ENCODE measurements around the gene RHBDD1. TPM values are rescaled to one million over a fixed set of nuclear protein-coding genes. Genes with fewer than 3 reads are reported as not detected.

RHBDD1 gene
- polyA plus RNA-seq, 2 of the 4 experiments (the other 2 are of a cell fraction) = 8.3 to 46.9 TPM

GRCh38 chr2:226909836-226910235 lies 74.0 kb downstream of the RHBDD1 start:
- POLR2A ChIA-PET = no interaction called here
- ATAC-seq = no peak
- CTCF ChIA-PET = interaction anchor here (1.0 kb wide), 1 partner anchor 12 kb away, joined by 4 read pairs; no protein-coding TSS in a partner anchor
- no peak for DNase-seq (ENCODE audit: low read depth in 1 of 2, low spot score in 1 of 2)
- H3K4me3 ChIP-seq = no peak overlapping the region
- no peak overlapping the region for H3K27ac ChIP-seq
- no peaks in the 10 kb centered on the region for H3K9me3 ChIP-seq
- no peak for TF ChIP-seq RNF2 (IDR thresholded peaks at IDR 0.05; ENCODE audit: borderline replicate concordance, low read depth)
- TF ChIP-seq ESRRA (IDR thresholded peaks at IDR 0.05; ENCODE audit: borderline replicate concordance, low read length) = no peak
- no peak for TF ChIP-seq SREBF2 (IDR thresholded peaks at IDR 0.05)
- TF ChIP-seq MAZ (IDR thresholded peaks at IDR 0.05; ENCODE audit: borderline replicate concordance, low read depth, low read length) = no peak
- TF ChIP-seq, protein P1, sequence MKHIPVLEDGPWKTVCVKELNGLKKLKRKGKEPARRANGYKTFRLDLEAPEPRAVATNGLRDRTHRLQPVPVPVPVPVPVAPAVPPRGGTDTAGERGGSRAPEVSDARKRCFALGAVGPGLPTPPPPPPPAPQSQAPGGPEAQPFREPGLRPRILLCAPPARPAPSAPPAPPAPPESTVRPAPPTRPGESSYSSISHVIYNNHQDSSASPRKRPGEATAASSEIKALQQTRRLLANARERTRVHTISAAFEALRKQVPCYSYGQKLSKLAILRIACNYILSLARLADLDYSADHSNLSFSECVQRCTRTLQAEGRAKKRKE (CRISPR knock-in tag; IDR thresholded peaks at IDR 0.05; ENCODE audit: low read depth) = no peak
- no peak for TF ChIP-seq EHMT2 (IDR thresholded peaks at IDR 0.05; ENCODE audit: low read depth)
- TF ChIP-seq BHLHE40 (IDR thresholded peaks at IDR 0.05; ENCODE audit: low read depth, low read length) = no peak
- no peak for TF ChIP-seq HOXB13 (CRISPR knock-in tag; IDR thresholded peaks at IDR 0.05; ENCODE audit: low read depth)
- no peak for TF ChIP-seq FOXS1 (CRISPR knock-in tag; IDR thresholded peaks at IDR 0.05)
- no peak overlapping the region for H3K4me2 ChIP-seq
- H3K4me1 ChIP-seq = no peaks in the 10 kb centered on the region
- FAIRE-seq = no peak
- WGBS (ENCODE audit: missing lambda C conversion rate) = 74% methylated on average over 2 of the region's 2 CpGs

- no peak overlapping the region for H3K4me2 ChIP-seq
These were observed 74.5 kb downstream of the RHBDD1 start for GRCh38 chr2:226910384-226910783.

DNA sequence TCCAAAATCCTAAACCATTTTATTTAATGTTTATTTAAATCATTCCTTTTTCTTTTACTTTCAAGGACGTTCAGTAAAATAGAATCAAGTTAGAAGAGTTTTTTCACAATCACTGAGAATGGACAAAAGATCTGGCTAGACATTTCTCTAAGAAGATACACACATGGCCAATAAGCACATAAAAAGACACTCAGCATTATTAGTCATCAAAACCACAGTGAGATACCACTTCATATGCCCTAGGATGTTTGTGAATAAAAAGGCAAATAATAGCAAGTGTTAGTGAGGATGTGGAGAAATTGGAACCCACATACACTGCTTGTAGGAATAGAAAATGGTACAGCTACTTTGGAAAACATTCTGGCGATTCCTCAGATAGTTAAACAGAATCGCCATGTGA lies 76.1 kb downstream of the RHBDD1 start:
- H3K4me1 ChIP-seq = no peaks in the 10 kb centered on the region
- no peaks in the 10 kb centered on the region for H3K9me3 ChIP-seq
- no peak for DNase-seq (ENCODE audit: low read depth in 1 of 2, low spot score in 1 of 2)
- H3K27ac ChIP-seq = no peak overlapping the region
- H3K4me2 ChIP-seq = no peak overlapping the region
- CTCF ChIA-PET = no interaction called here
- 93% methylated on average over 3 of the region's 3 CpGs for WGBS (ENCODE audit: missing lambda C conversion rate)
- no peak for ATAC-seq
- POLR2A ChIA-PET = no interaction called here
- H3K4me3 ChIP-seq = no peak overlapping the region
- no peak for FAIRE-seq
- TF ChIP-seq MAZ (IDR thresholded peaks at IDR 0.05; ENCODE audit: borderline replicate concordance, low read depth, low read length) (no peak), HOXA7 (CRISPR knock-in tag; IDR thresholded peaks at IDR 0.05) (no peak), RFX5 (IDR thresholded peaks at IDR 0.05) (no peak), RAD21 (conservative IDR thresholded peaks at IDR 0.05 in 1 of 2, IDR thresholded peaks at IDR 0.05 in 1 of 2) (no peak), HDAC2 (IDR thresholded peaks at IDR 0.05) (no peak), CHD2 (IDR thresholded peaks at IDR 0.05; ENCODE audit: low read length, partially characterized antibody) (no peak), MAFK (IDR thresholded peaks at IDR 0.05; ENCODE audit: partially characterized antibody) (no peak), HEYL (CRISPR knock-in tag; IDR thresholded peaks at IDR 0.05) (no peak), EP300 (IDR thresholded peaks at IDR 0.05) (no peak), NPAS2 (CRISPR knock-in tag; IDR thresholded peaks at IDR 0.05; ENCODE audit: borderline replicate concordance) (no peak), EHF (CRISPR knock-in tag; IDR thresholded peaks at IDR 0.05) (no peak), USF2 (IDR thresholded peaks at IDR 0.05) (no peak), FOSB (CRISPR knock-in tag; IDR thresholded peaks at IDR 0.05) (no peak), SMC3 (IDR thresholded peaks at IDR 0.05) (no peak), ZC3H11A (IDR thresholded peaks at IDR 0.05) (no peak), CBX8 (IDR thresholded peaks at IDR 0.05) (no peak)
- TF ChIP-seq, protein P1 (CRISPR knock-in tag; IDR thresholded peaks at IDR 0.05; ENCODE audit: low read depth) = no peak

More at GRCh38 chr2:226910384-226910783, 74.5 kb downstream of the RHBDD1 start:
- ATAC-seq = no peak
- DNase-seq (ENCODE audit: low read depth in 1 of 2, low spot score in 1 of 2) = no peak
- TF ChIP-seq HOXA7 (CRISPR knock-in tag; IDR thresholded peaks at IDR 0.05) (no peak), ZSCAN20 (CRISPR knock-in tag; IDR thresholded peaks at IDR 0.05) (no peak), RCOR1 (IDR thresholded peaks at IDR 0.05; ENCODE audit: low read depth, low read length) (no peak), BHLHE40 (IDR thresholded peaks at IDR 0.05; ENCODE audit: low read depth, low read length) (no peak), FOSB (CRISPR knock-in tag; IDR thresholded peaks at IDR 0.05) (no peak), RARB (CRISPR knock-in tag; IDR thresholded peaks at IDR 0.05) (no peak), CBX8 (IDR thresholded peaks at IDR 0.05) (no peak), ZC3H11A (IDR thresholded peaks at IDR 0.05) (no peak), FOXS1 (CRISPR knock-in tag; IDR thresholded peaks at IDR 0.05) (no peak)
- TF ChIP-seq, protein P2, sequence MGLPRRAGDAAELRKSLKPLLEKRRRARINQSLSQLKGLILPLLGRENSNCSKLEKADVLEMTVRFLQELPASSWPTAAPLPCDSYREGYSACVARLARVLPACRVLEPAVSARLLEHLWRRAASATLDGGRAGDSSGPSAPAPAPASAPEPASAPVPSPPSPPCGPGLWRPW (IDR thresholded peaks at IDR 0.05) = no peak
- TF ChIP-seq, protein P3, sequence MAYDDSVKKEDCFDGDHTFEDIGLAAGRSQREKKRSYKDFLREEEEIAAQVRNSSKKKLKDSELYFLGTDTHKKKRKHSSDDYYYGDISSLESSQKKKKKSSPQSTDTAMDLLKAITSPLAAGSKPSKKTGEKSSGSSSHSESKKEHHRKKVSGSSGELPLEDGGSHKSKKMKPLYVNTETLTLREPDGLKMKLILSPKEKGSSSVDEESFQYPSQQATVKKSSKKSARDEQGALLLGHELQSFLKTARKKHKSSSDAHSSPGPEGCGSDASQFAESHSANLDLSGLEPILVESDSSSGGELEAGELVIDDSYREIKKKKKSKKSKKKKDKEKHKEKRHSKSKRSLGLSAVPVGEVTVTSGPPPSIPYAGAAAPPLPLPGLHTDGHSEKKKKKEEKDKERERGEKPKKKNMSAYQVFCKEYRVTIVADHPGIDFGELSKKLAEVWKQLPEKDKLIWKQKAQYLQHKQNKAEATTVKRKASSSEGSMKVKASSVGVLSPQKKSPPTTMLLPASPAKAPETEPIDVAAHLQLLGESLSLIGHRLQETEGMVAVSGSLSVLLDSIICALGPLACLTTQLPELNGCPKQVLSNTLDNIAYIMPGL (CRISPR knock-in tag; IDR thresholded peaks at IDR 0.05; ENCODE audit: borderline replicate concordance) = no peak
- TF ChIP-seq, protein P1 (CRISPR knock-in tag; IDR thresholded peaks at IDR 0.05; ENCODE audit: low read depth) = no peak
- H3K4me1 ChIP-seq = no peaks in the 10 kb centered on the region
- H3K9me3 ChIP-seq = no peaks in the 10 kb centered on the region
- no peak overlapping the region for H3K27ac ChIP-seq
- no peak overlapping the region for H3K4me3 ChIP-seq
- CTCF ChIA-PET = interaction anchor here (1.0 kb wide), 1 partner anchor 13 kb away, joined by 4 read pairs; no protein-coding TSS in a partner anchor
- WGBS (ENCODE audit: missing lambda C conversion rate) = 58% methylated on average over 1 of the region's 1 CpG
- POLR2A ChIA-PET = no interaction called here
- FAIRE-seq = no peak
